AG10803 (cell line): ENCODE data around the gene PTCH2.

Experiments
- DNase-seq: peaks from one replicate; pipeline ENCODE4 v3.0.0; 2010; ENCODE audit warnings: low read depth
- H3K4me3 ChIP-seq: 2 replicates; pipeline ENCODE4 v1.5.1; 2011; ENCODE audit warnings: mild to moderate bottlenecking, low read length, control low read depth
- CTCF ChIP-seq: conservative IDR thresholded peaks from 2 replicates; pipeline ENCODE4 v1.5.1; 2011; ENCODE audit warnings: mild to moderate bottlenecking, low read length, control low read depth, inconsistent platforms

PTCH2 gene

GRCh38 chr1:44842862-44843655 is at the start of gene PTCH2:
PTCH2 (minus strand) TSS chr1:44843253; CDS start chr1:44842932, 321 bp downstream.
- H3K4me3 ChIP-seq = peak within 1 kb of the TSS; percentile 57
- peak; percentile 58 for DNase-seq
- no peak for TF ChIP-seq CTCF

GRCh38 chr1:44890007-44890406 is 47.0 kb upstream of the PTCH2 start:
- TF ChIP-seq CTCF = no peak
- no peak for DNase-seq
- no peak overlapping the region for H3K4me3 ChIP-seq

GRCh38 chr1:44885406-44885805 is 42.4 kb upstream of the PTCH2 start:
- TF ChIP-seq CTCF = no peak
- H3K4me3 ChIP-seq = no peak overlapping the region
- no peak for DNase-seq

- DNase-seq = no peak
- TF ChIP-seq CTCF = no peak
- H3K4me3 ChIP-seq = no peak overlapping the region
Observed at GRCh38 chr1:44884746-44885145, 41.7 kb upstream of the PTCH2 start.

GRCh38 chr1:44881011-44881632 is 38.1 kb upstream of the PTCH2 start:
- DNase-seq = peak; percentile 80
- TF ChIP-seq CTCF = no peak
- H3K4me3 ChIP-seq = no peak overlapping the region

GRCh38 chr1:44874155-44874554 is 31.1 kb upstream of the PTCH2 start:
- no peak for TF ChIP-seq CTCF
- DNase-seq = no peak

GRCh38 chr1:44870096-44870495 is 27.0 kb upstream of the PTCH2 start:
- no peak for TF ChIP-seq CTCF
- H3K4me3 ChIP-seq = no peak overlapping the region
- DNase-seq = no peak

More at GRCh38 chr1:44874155-44874554, 31.1 kb upstream of the PTCH2 start:
- H3K4me3 ChIP-seq = no peak overlapping the region
